ENCODE measurements around the gene FOXP3.

DNA sequence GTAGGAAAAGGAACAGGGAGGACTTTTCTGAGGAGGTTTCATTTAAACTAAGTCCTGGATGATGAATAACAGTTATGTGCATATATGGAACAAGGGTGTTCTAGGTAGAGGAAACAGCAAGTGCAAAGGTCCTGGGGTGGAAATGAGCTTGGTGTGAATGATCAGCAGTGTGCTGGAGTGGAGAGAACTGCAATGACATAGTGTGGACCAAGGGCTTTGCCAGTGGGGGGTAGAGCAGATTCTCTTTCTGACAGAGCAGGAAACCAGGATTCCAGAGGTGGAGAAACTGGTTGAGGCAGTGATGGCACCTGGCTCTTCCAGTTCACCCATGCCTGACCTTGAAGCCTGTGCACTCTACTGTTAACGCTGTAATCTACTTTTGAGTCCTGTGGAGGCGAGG is 6.8 kb upstream of the FOXP3 start:
- TF ChIP-seq POLR2A (IDR thresholded peaks at IDR 0.05) (no peak), CTCF (IDR thresholded peaks at IDR 0.05) (no peak)

Measured in vagina (tissue), 2 donors.